D341Med (cell line): ENCODE data around the gene LAMB2.

ENCODE experiments used
- DNase-seq: peaks from one replicate; pipeline ENCODE4 v3.0.0; 2012; ENCODE audit warnings: low spot score

Gene LAMB2

GRCh38 chr3:49132437-49133225 lies at the start of gene LAMB2:
Gene LAMB2, minus strand, starts transcription at chr3:49133050. Its CDS starts 183 bp downstream, at chr3:49132867.
- DNase-seq = peak; percentile 82

- DNase-seq = no peak
These were observed 48.5 kb upstream of the LAMB2 start for GRCh38 chr3:49181351-49181750.

DNA sequence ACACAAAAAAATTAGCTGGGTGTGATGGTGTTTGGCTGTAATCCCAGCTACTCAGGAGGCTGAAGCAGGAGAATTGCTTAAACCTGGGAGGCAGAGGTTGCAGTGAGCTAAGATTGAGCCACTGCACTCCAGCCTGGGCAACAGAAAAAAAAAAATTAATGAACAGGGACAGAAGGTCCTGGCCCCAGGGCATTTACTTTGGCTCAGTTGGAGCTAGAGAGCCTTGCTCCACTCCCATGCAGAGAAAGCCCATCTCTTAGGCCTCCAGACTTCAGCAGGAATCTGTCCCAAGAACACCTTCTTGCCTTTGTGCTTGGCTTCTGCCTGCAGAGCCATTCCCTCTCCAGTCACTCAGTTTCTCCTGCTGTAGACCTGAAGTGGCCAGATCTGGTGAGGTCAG lies 47.3 kb upstream of the LAMB2 start:
- DNase-seq = no peak

- DNase-seq = no peak
These were observed 44.2 kb upstream of the LAMB2 start for GRCh38 chr3:49177073-49177472.

GRCh38 chr3:49175530-49175929 lies 42.7 kb upstream of the LAMB2 start:
- no peak for DNase-seq

DNA sequence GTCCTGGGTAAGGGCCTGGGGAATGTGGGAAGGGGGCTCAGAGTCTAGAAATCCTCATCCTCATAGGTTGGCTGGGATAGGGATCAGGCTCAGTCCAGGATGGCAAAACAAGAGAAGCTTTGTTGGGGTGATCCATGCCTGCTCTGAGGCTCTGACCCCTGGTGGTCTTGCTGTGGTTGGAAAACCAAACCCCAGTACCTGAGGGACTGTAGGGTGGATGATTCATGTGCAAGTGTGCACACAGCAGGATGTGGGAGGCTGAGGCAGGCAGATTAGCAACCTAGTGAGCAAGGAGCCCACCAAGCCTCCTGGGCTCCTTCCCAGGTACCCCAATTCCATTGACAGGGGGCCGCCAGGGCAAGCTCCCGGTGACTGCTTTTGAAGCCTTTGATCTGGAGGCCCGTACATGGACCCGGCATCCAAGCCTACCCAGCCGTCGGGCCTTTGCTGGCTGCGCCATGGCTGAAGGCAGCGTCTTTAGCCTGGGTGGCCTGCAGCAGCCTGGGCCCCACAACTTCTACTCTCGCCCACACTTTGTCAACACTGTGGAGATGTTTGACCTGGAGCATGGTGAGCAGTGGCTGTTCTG lies 41.6 kb upstream of the LAMB2 start:
- no peak for DNase-seq

DNA sequence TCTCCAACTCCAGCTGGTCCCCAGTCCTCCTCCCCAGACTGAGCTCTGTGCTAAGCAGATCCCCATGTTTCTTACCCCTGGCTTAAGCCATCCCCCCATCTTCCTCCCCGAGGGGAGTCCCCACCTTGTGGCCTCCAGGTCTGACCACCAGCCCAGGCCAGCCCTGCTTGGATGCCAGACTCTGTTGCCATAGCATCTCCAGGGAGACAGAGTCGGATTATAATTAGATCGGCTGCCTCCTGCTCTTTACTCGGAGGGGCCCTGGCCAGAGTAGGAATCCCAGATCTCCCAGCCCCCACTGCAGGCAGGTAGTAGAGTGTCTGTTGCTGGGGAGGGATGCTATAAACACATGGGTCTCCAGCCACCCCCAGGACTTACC lies 40.9 kb upstream of the LAMB2 start:
- DNase-seq = peak; percentile 72

- no peak for DNase-seq
These were observed 40.4 kb upstream of the LAMB2 start for GRCh38 chr3:49173116-49173791.

GRCh38 chr3:49172551-49173041 lies 39.7 kb upstream of the LAMB2 start:
- no peak for DNase-seq

DNA sequence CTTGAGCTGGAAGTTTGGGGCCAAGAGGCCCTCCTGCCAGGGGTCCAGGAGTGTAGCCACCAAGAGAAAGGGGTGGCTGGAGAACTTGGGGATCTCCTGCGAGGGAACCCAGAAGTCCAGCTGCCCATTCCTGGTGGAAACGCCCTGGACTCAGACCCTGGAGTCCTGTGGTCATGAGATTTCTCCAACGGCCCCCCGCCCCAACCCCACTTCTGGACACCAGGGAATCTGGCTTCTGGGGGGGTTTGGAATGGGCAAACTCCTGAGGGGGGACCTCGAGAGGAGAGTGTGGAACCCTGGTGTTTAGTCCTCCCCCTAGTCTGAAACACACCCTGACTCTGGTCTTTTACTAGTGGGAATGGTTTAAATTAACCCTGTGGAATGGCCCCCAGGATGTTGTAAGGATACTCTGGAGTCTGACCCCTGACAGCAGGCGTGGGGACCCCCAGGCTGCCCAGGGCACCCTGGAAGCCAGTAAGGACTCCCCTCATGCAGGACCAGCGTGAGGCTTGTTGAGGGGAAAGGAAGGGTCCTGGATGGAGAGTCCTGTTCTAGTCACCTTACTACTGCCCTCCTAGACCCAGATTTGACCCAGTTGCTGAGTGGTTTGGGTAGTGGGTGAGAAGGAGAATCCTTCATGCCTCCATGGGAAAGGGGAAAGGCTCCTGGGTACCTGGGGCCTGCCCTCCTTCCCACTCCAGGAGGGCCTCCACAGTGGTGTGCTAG lies 39.1 kb upstream of the LAMB2 start:
- no peak for DNase-seq

DNA sequence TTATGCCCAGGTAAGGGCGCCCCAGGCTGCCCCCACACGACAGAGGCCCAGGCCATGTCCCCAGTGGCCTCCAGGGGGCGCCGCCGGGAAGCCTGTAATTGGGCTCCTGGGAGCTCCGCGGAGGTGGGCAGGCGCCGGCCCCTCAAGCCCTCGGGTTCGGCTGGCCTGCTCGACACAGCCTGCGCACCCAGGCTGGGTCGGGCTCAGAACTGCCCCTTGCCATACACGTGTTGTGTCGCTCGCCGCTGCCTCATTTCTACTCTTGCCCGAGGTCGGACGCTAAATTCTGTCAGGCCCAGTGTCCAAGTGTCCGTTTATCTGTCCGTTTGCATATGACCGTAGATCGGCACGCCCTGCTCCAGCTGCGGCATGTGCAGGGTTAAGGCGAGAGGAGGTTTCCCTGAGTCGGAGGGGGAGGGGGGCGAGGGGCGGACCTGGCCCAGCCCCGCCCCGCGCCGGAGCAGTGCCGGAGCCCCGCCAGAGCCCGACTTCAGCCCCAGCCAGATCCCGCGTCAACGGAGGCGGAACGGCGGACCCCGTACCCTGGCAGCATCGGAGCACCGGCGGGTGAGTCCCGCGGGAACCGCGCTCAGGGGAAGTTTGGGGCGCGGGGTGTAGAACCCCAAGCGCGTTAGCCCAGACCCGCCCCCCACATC lies 38.4 kb upstream of the LAMB2 start, which contains the start of gene KLHDC8B:
TSS of gene KLHDC8B (plus strand) at position 480 of the 656 bp plus-strand sequence. CDS start 1,172 bp downstream, outside the sequence.
- peak; percentile 94 for DNase-seq

DNA sequence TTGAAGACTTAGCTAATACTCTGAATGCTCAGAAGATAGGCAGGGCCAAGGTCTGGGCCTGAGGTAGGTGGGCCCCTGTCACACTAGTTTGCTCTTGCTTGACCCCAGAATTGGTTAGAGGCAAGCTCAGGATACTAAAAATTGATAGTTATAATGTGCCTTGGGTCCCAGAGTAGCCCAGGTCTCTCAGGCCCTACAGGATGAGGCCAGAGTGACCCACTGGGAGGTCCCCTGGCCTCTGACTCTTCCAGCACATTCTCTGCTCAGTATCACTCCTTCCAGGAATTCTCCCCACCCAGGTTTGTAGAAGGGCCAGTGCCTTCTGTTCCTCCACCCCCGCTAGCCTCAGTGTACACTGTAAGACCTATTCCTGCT lies 37.9 kb upstream of the LAMB2 start:
- DNase-seq = no peak

DNA sequence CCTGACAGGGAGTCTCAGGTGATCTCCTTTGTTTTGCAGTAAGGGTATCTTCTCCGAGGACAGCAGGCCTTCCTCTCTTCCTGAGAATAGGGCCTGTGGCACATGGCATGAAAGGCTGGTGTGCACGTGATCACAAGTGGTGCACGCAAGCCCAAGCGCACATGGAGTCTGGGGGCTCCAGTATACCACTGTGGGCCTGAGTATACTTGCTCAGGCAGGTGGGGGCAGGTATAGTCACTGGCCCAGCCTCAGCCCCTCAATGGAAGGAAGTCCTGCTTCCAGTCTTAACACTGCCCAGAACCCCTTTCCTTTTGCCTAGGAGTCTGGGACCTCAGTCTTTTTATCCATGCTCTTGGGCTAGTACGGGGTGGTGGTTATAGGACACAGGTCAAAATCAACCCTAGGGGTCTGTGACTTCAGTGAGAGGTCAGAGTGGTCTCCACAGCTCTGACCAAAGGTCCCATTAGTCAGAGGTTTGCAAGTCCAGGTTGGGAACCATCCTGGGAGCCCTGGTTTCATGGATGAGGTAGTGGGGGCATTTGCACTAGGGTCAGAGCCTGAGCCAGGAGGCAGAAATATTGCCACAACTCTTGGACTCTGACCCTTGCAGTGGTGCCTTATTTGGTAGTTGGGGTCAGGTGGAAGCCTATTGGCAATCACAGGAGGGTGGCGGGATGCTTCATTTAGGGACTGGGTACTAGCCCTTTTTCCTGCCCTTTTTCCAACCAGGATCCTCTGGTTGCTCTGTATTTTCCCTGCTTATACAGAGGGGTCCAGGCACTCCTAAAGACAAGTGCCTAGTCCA lies 34.1 kb upstream of the LAMB2 start:
- DNase-seq = no peak

GRCh38 chr3:49165771-49166751 lies 33.2 kb upstream of the LAMB2 start, which contains the start of gene CCDC71:
Gene CCDC71, minus strand, starts transcription at chr3:49166331. Its CDS starts 2,123 bp downstream, at chr3:49164208.
- DNase-seq = peak; percentile 94

DNA sequence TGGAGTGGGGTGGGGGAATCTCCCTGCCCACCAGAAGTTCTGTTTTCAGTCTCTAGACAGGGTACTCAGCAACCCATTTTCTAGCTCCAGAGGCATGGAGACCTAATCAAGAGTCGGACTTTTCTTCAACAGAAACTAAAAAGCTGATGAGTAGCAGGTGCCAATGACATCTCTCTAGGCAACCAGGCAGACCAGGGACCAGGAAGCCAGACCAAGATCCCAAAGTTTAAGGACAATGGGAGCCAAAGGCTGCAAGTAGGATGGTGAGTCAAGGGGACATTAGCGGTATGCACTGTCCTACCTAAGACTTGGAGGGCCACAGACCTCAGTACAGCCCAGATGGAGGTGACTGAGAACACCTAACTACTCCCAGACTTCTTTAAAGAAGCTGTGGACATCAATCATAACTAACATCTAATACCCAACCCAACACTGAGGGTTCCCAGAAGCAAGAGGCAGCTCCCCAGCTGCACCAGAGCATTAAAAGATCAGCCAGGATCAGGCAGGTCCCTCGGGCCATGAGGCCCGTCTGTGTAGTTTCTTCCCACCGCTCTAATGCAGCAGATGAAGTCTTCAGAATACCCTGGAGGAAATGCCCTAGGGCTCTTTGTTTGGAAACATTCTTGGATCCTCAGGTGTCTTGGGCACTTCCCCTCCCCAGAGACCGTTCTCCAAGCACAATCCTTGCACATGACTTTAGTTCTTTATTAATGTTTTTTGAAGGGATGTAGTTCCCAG lies 32.3 kb upstream of the LAMB2 start:
- DNase-seq = peak; percentile 89

DNA sequence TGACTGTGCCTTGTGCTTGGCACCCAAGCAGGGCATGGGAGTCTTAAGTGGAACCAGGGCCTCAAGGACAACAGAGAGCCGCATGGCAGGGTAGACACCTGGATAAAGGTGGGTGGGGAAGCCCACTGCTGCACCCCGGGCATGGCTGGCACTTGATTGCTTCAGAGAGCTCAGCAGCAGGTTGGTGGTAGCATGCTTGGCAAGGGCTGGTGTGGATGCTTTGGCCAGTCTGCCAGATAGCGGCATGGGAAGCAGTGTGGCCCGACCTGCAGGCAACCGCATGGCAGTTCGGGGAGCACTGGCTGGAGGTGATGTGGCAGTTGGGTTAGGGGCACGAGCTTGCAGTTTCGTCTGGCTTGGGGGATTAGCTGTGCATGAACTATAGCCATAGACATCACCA lies 30.8 kb upstream of the LAMB2 start:
- DNase-seq = no peak

DNA sequence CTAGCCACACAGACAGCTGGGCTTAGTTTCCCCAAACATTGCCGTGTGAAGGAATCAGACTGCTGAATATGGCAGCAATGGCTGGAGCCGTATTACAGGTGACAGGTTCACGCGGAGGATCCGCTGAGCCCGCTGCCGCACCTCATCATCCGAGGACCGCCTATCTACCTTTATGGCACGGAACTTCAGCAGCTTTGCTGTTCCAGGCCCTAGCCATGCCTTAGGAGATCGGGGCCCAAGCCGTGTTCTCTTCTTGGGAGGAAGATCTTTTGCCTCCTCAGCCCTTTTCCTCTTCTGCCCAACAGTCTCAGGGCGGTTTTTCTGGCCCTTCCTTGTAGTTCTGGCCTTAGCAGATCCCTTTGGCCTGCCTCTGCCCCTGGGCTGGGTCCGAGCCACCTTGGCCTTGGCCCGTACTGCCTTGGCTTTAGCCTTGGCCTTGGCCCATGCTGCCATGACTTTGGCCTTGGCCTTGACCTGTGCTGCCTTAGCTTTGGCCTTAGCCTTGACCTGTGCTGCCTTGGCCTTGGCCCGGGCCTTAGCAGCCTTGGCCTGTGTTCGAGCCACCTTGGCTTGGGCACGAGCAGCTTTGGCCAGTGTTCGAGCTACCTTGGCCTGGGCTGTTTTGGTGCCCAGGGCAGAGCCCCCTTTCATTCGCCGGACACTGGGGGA lies 30.0 kb upstream of the LAMB2 start:
- no peak for DNase-seq

DNA sequence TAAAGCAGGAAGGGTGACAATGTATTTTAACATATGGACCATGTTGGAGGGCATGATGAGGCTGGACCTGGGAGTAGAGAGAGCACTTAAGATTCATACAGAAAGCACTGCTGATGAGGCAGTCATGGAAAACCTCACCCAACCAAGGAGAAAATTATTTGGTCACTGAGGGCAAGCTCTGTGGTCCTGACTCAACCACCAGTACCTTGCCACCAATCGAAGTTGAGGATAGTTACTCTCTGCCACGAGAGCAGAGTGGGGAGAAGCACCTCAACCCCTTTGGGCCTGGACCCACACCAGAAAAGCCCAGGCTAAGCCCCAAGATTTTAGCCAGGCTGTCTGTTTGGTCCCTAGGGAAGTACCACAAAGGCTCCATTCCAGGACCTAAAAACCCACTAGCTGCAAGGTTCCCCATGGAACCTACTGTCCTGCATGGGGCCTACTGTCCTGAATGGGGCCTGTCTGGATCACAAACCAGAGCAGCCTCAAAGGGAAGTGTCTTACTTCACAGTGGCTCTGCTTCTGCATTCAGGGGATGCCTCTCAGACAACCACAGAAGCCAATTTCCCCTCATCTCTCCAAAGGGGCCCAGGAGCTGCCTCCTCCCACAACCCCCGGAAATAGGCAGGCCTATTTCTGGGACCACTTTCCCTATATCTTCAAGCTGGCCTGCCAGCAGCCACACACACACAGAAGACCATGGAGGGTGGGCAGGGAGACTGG lies 29.1 kb upstream of the LAMB2 start:
- DNase-seq = no peak
